GM13976 (cell line): ENCODE data around the gene RNPS1.

Experiments
- DNase-seq: peaks from one replicate; pipeline ENCODE4 v3.0.0; 2012; ENCODE audit warnings: low spot score
- in situ Hi-C: fragments of 300-500 bp; cut with MboI; formaldehyde crosslinking; loops from one replicate; pipeline ENCODE4 v1.12.0; 2022; ENCODE audit warnings: low sequenced_read_pairs, mixed read lengths, inconsistent platforms; ENCODE audit not compliant: unreplicated experiment
- TF ChIP-seq, protein P1 (sequence below): IDR thresholded peaks from 2 replicates; pipeline ENCODE4 v1.5.1; 2012; ENCODE audit warnings: borderline replicate concordance, mild to moderate bottlenecking; ENCODE audit not compliant: insufficient read depth; ENCODE audit errors: extremely low read depth, missing control alignments, control extremely low read depth

The RNPS1 gene

DNA sequence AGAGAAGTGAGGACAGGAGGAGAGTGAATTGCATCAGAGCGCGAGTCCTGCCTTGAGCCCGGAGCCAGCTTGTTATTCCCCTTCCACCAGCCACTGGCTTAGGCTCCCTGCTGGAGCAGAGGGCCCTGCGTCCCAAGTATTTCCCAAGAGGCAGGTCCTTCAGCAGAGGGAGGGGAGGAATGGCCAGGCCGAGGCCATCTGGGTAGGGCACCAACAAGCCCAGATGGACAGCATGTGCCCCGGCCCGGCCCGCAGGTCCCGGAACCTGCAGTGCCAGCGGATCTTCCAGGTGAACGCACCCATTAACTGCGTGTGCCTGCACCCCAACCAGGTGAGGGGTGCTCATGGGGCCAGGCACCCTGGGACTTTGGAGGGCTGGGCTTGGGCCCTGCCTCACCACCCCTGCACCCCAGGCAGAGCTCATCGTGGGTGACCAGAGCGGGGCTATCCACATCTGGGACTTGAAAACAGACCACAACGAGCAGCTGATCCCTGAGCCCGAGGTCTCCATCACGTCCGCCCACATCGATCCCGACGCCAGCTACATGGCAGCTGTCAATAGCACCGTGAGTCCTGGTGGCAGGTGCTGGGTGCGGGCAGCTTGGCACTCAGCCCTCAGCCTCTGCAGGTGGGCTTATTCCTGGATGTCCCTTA is 61.0 kb downstream of the RNPS1 start:
- TF ChIP-seq, protein P1, sequence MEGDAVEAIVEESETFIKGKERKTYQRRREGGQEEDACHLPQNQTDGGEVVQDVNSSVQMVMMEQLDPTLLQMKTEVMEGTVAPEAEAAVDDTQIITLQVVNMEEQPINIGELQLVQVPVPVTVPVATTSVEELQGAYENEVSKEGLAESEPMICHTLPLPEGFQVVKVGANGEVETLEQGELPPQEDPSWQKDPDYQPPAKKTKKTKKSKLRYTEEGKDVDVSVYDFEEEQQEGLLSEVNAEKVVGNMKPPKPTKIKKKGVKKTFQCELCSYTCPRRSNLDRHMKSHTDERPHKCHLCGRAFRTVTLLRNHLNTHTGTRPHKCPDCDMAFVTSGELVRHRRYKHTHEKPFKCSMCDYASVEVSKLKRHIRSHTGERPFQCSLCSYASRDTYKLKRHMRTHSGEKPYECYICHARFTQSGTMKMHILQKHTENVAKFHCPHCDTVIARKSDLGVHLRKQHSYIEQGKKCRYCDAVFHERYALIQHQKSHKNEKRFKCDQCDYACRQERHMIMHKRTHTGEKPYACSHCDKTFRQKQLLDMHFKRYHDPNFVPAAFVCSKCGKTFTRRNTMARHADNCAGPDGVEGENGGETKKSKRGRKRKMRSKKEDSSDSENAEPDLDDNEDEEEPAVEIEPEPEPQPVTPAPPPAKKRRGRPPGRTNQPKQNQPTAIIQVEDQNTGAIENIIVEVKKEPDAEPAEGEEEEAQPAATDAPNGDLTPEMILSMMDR, result no peak
- DNase-seq, result no peak
- in situ Hi-C loops, result no loop called here

DNA sequence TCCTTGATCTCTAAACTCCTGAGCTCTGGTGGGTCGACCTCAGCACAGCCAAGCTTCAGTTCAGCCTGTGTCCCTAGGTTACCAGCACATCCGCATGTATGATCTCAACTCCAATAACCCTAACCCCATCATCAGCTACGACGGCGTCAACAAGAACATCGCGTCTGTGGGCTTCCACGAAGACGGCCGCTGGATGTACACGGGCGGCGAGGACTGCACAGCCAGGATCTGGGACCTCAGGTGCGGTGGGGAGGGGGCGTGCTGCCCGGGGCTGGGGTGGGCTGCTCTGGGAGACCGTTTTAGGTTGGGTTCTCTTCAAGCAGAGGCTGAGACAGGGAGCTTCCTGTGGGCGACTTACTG is 61.5 kb downstream of the RNPS1 start:
- TF ChIP-seq, protein P1, result no peak
- DNase-seq, result no peak
- in situ Hi-C loops, result no loop called here

DNA sequence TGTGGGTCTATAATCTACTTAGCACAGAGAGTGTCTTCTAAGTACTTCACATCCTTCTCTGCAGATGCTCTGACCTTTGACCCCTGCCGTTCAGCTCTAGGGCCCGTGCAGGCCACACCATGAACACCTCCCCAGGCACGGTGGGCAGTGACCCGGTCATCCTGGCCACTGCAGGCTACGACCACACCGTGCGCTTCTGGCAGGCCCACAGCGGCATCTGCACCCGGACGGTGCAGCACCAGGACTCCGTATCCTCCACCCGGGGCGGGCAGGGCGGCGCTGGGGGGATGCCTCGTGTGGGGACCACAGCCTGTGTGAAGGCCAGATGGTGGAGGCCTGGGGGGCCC is 62.0 kb downstream of the RNPS1 start:
- TF ChIP-seq, protein P1, result no peak
- no peak for DNase-seq
- in situ Hi-C loops, result no loop called here

DNA sequence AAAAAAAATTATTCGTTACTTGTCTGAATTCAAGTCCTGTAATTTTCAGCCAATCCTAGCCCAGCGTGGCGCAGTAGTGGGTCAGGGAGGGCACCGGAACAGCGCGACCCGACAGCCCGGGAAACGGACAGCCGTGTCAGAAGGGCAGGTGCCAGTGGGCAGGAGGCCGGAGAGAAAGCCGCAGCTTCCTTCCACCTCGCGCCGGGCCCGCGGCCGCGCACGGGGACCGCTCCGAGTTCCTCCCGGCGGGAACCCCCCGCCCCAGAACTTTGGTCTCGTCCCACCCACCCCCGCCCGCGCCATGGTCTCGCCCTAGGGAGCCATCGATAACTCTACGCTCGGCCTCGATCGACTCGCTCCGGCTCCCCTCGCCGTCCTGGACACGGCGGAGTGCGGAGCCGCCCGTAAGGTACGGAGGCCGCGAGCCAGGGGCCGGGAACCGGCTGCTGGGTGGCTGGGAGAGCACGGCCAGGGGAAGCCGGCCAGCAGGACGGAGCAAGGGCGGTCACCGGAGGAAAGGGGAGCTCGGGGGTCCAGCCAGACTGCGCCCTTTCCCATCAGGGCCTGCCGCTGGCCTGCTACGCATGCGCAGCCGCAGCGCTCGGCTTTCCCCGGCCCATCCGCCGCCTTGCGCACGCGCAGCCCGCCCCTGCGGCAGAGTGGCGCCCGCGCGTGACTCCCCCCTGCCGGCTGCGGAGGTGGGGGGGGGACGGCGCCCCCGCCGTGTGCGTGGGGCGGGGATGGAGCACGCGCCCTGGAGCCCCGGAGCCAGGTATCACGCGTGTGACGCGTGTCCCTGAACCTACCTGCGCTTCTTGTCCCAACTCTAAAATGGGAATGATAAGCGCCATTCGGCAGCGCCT is 62.6 kb downstream of the RNPS1 start, which contains the start of gene MLST8:
Gene MLST8, plus strand, starts transcription at position 351 of the 863 bp plus-strand sequence. CDS start 632 bp downstream, outside the sequence.
- DNase-seq, result peak; percentile 99
- TF ChIP-seq, protein P1, result no peak
- in situ Hi-C loops, result no loop called here

DNA sequence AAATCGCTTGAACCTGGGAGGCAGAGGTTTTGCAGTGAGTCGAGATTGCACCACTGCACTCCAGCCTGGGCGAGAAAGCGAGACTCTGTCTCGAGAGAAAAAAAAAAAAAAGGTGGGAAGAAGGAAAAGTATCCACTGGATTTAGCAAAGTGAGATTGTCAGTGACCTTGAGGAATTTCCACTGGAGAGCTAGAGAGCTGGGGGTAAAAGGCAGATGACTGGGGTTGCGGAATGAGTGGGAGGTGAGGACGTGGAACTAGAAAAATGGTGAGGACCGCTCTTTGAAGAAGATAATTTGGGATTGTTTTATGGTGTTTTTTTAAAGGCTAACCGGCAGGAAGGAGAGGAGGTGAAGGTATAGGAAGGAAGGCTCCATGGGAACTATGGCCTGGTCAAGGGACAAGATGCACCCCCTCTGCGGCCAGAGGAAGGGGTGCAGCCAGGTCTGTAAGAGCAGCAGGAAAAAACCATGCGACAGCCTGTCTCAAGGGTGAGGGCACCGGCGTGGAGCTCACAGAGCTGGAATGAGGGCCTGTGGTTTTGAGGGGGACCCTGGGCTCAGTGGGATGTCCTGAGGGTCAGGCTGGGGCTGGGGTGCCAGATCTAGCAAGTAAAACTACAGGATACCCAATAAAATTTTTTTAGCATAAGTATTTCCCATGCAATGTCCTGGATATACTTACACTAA is 63.4 kb downstream of the RNPS1 start:
- TF ChIP-seq, protein P1, result no peak
- DNase-seq, result no peak
- in situ Hi-C loops, result no loop called here
